GM12872 (cell line): ENCODE results near the gene MLYCD.

ENCODE experiments used
- TF ChIP-seq, protein P1 (sequence below): IDR thresholded peaks from 3 replicates; pipeline ENCODE4 v1.5.1; 2011; ENCODE audit warnings: low read depth, mild to moderate bottlenecking, low read length, moderate library complexity; ENCODE audit not compliant: insufficient read depth

Gene MLYCD

DNA sequence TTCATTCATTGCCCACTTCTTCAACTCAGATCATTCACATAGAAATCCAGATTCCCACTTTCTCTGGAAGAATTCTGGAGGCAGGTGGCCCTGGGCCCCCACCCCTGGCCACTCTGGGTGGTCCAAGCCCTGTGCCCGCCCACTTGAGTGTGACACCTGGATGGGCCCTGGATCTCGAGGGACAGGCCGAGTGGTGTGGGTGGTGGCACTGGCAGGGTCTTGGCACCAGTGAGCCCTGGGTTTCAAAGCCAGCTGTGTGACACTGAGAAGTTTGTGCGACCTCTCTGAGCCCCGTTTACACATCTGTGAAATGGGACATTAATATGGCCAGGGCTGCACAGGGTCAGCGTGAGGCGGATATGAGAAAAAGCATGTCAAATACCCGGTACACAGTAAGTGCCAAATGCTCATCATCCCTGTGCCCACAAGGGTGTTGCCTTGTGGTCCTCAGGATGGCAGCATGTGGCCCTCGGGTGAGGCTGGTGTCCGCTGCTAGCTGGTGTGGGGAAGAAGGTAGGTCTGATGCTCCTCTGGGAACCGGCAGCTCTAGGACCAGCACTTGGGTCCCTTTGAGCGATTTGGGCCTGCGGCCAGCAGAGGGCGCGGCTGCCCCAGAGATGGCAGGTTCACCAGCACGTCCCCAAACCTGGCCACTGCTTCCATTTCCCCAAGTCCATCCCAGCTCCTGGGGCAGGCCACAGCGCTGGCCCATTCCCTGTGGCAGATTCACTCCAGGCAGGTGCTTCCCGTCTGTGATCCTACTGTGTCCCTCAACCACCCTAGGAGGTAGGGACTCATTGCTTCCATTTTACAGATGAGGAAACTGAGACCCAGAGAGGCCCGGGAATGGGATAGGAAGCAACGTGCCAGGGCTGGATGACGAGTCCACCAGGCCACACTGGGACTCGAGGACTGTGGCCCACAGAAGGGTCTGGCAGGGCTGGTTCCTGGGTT lies 57.7 kb downstream of the MLYCD start:
- TF ChIP-seq, protein P1, sequence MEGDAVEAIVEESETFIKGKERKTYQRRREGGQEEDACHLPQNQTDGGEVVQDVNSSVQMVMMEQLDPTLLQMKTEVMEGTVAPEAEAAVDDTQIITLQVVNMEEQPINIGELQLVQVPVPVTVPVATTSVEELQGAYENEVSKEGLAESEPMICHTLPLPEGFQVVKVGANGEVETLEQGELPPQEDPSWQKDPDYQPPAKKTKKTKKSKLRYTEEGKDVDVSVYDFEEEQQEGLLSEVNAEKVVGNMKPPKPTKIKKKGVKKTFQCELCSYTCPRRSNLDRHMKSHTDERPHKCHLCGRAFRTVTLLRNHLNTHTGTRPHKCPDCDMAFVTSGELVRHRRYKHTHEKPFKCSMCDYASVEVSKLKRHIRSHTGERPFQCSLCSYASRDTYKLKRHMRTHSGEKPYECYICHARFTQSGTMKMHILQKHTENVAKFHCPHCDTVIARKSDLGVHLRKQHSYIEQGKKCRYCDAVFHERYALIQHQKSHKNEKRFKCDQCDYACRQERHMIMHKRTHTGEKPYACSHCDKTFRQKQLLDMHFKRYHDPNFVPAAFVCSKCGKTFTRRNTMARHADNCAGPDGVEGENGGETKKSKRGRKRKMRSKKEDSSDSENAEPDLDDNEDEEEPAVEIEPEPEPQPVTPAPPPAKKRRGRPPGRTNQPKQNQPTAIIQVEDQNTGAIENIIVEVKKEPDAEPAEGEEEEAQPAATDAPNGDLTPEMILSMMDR, result peak; percentile 98

GRCh38 chr16:83957296-83957855 lies 58.5 kb downstream of the MLYCD start:
- TF ChIP-seq, protein P1, result no peak

DNA sequence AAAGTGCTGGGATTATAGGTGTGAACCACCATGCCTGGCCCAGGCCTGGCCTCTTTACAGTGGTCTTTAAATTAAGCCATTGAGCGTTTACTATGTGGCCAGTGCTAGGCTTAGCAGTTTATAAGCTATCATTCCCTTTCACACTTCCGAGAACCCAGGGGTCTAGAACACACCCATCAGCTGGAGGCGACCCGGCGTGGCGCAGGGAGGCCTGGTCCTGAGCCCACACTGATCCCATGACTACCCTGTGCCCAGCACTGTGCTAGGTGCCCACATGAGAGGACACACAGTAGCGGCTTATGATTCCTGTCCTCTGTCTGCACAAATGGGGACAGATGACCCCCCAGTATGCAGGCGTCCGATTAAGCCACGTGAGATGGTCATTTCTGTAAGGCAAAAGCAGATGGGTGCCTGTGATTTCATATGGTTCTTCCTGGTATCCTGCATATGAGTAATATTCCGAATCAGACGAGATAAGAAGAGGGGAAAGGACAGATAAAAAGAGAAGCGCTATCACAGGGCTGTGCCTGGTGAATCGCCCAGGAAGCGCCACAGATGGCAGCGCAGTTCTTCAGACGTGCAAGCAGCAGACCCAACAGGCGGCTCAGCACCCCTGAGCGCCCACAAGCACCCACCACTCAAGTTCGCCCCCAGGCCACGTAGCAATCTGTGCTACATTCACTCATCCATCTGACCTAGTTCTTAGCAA lies 59.4 kb downstream of the MLYCD start:
- TF ChIP-seq, protein P1, result no peak

GRCh38 chr16:83958846-83959565 lies 60.1 kb downstream of the MLYCD start:
- TF ChIP-seq, protein P1, result no peak

GRCh38 chr16:83959656-83960434 lies 60.9 kb downstream of the MLYCD start:
- TF ChIP-seq, protein P1, result no peak

GRCh38 chr16:83960521-83961249 lies 61.8 kb downstream of the MLYCD start:
- TF ChIP-seq, protein P1, result no peak
